Thoracic aorta (tissue), 2 donors: ENCODE results near the gene PNMA6E. TPM values are rescaled to one million over a fixed set of nuclear protein-coding genes. Genes with fewer than 3 reads are reported as not detected.

Experiments
- ATAC-seq: fragments of 150-250 bp; one replicate; pipeline ENCODE4 v1.8.0; 2017; ENCODE audit warnings: low read depth; ENCODE audit not compliant: insufficient number of reproducible peaks, low FRiP score
- DNase-seq: peaks from one replicate; pipeline ENCODE4 v3.0.0-alpha.2; 2020; ENCODE audit warnings: low spot score
- H3K27ac ChIP-seq, 2 donors: fragments of 200-600 bp; sonication (generic); 1 replicate in 1 of 2; 2 replicates in 1 of 2; pipeline ENCODE4 v1.5.1; 2016; ENCODE audit warnings: mild to moderate bottlenecking in 2 of 2, moderate library complexity in 2 of 2
- H3K27me3 ChIP-seq: fragments of 200-600 bp; sonication (generic); replicated peaks from 2 replicates; pipeline ENCODE4 v1.6.0; 2016; ENCODE audit warnings: mild to moderate bottlenecking; ENCODE audit not compliant: insufficient read depth
- H3K36me3 ChIP-seq: fragments of 200-600 bp; sonication (generic); one replicate; pipeline ENCODE4 v1.5.1; 2016
- H3K4me1 ChIP-seq, 2 donors: fragments of 200-600 bp; sonication (generic); 1 replicate in 1 of 2; 2 replicates in 1 of 2; pipeline versions ENCODE4 v1.5.1 to v1.6.0; 2016; ENCODE audit warnings: low read depth in 2 of 2, mild to moderate bottlenecking in 1 of 2; ENCODE audit not compliant: control insufficient read depth in 1 of 2
- H3K4me3 ChIP-seq: fragments of 200-600 bp; sonication (generic); 2 replicates; pipeline ENCODE4 v1.5.1; 2016; ENCODE audit warnings: mild to moderate bottlenecking
- H3K9me3 ChIP-seq: fragments of 200-600 bp; sonication (generic); 2 replicates; pipeline ENCODE4 v1.5.1; 2016
- CTCF ChIP-seq: fragments of 200-600 bp; sonication (generic); IDR thresholded peaks from one replicate; pipeline ENCODE4 v1.5.1; 2019; ENCODE audit warnings: antibody characterized with exemption
- total RNA-seq, 2 donors: library from RNA; depleted of rRNA; stranded (reverse); fragments of >200 nt; gene quantifications; one replicate each; pipeline versions ENCODE4 v1.1.0 to v1.2.3, GENCODE V29; 2016

PNMA6E gene
- total RNA-seq, 2 donors from 2014 or later, result not detected

GRCh38 chrX:153423652-153424051 lies 22.5 kb upstream of the PNMA6E start:
- H3K27ac ChIP-seq, result no peak overlapping the region
- DNase-seq (no peak), ATAC-seq (no peak)

GRCh38 chrX:153421856-153422255 lies 20.7 kb upstream of the PNMA6E start:
- Histone ChIP-seq H3K27ac (no peak overlapping the region), H3K9me3 (no peaks in the 10 kb centered on the region), H3K4me1 (no peaks in the 10 kb centered on the region), H3K27me3 (no peaks in the 10 kb centered on the region), H3K36me3 (no peaks in the 10 kb centered on the region), H3K4me3 (no peak overlapping the region)
- no peak for DNase-seq
- TF ChIP-seq CTCF, result no peak
- ATAC-seq, result no peak

More at GRCh38 chrX:153423652-153424051, 22.5 kb upstream of the PNMA6E start:
- H3K36me3 ChIP-seq, result no peaks in the 10 kb centered on the region
- no peaks in the 10 kb centered on the region for H3K9me3 ChIP-seq
- H3K4me3 ChIP-seq, result no peak overlapping the region
- no peak for TF ChIP-seq CTCF
- no peaks in the 10 kb centered on the region for H3K27me3 ChIP-seq
- no peaks in the 10 kb centered on the region for H3K4me1 ChIP-seq

GRCh38 chrX:153420851-153421599 lies 19.9 kb upstream of the PNMA6E start:
- no peak for TF ChIP-seq CTCF
- H3K36me3 ChIP-seq, result no peaks in the 10 kb centered on the region
- no peak overlapping the region for H3K27ac ChIP-seq
- H3K27me3 ChIP-seq, result no peaks in the 10 kb centered on the region
- no peaks in the 10 kb centered on the region for H3K9me3 ChIP-seq
- no peak overlapping the region for H3K4me3 ChIP-seq
- ATAC-seq, result no peak
- DNase-seq, result no peak
- no peaks in the 10 kb centered on the region for H3K4me1 ChIP-seq

- no peaks in the 10 kb centered on the region for H3K9me3 ChIP-seq
- no peaks in the 10 kb centered on the region for H3K36me3 ChIP-seq
- ATAC-seq (no peak), DNase-seq (no peak)
- no peak for TF ChIP-seq CTCF
- no peak overlapping the region for H3K4me3 ChIP-seq
- no peak overlapping the region for H3K27ac ChIP-seq
- H3K27me3 ChIP-seq, result no peaks in the 10 kb centered on the region
- no peaks in the 10 kb centered on the region for H3K4me1 ChIP-seq
Measured at GRCh38 chrX:153417637-153418036, 16.5 kb upstream of the PNMA6E start.

- H3K36me3 ChIP-seq, result no peaks in the 10 kb centered on the region
- no peak for TF ChIP-seq CTCF
Measured at GRCh38 chrX:153416781-153417450, 15.8 kb upstream of the PNMA6E start.

More at GRCh38 chrX:153416781-153417450, 15.8 kb upstream of the PNMA6E start:
- H3K9me3 ChIP-seq, result no peaks in the 10 kb centered on the region
- ATAC-seq (no peak), DNase-seq (no peak)
- no peaks in the 10 kb centered on the region for H3K4me1 ChIP-seq
- no peak overlapping the region for H3K27ac ChIP-seq
- H3K27me3 ChIP-seq, result no peaks in the 10 kb centered on the region
- no peak overlapping the region for H3K4me3 ChIP-seq
